ENCODE results near the gene RASSF9. TPM values are rescaled to one million over a fixed set of nuclear protein-coding genes. Genes with fewer than 3 reads are reported as not detected.

RASSF9 gene
- total and polyA plus RNA-seq, 9 of the 15 experiments (the other 6 are each of a cell fraction or from before 2014, with no cell fraction given) = not detected

Other genes with a start within 250 kb of the RASSF9 start
- gene NTS, start 37.9 kb upstream of the RASSF9 start, total RNA-seq (2014; rRNA removed) = 0.32 TPM in 1 of 2 replicates, not detected in the other
- 0.18 TPM in 1 of 2 replicates, not detected in the other for gene NTS, start 37.9 kb upstream of the RASSF9 start, total RNA-seq (2014; rRNA removed; fragmentation: Illumina TruSeq; extraction: Trizol)
- 0.11 and 0.22 TPM in 2 replicates for gene NTS, start 37.9 kb upstream of the RASSF9 start, total RNA-seq (2015; rRNA removed; fragmentation: Illumina TruSeq; extraction: Trizol)
- not detected in 2 replicates for gene NTS, start 37.9 kb upstream of the RASSF9 start, total RNA-seq (2021)
- gene NTS, start 37.9 kb upstream of the RASSF9 start, polyA plus RNA-seq (2011; rRNA removed) = 3.4 and 8.0 TPM in 2 replicates
- 0.09 and 0.25 TPM in 2 replicates for gene NTS, start 37.9 kb upstream of the RASSF9 start, polyA plus RNA-seq (2014; fragmentation: Illumina TruSeq; extraction: Trizol)
- under 1 TPM; 0.17 TPM for gene NTS, start 37.9 kb upstream of the RASSF9 start, polyA plus RNA-seq (2014; fragmentation: Nextera tagmentation; extraction: Ambion mirVana)
- gene NTS, start 37.9 kb upstream of the RASSF9 start, polyA plus RNA-seq (2014; rRNA removed) = 0.20 TPM in 1 of 2 replicates, not detected in the other

All from K562 (cell line).